ENCODE results near the gene COL6A3. TPM values are rescaled to one million over a fixed set of nuclear protein-coding genes. Genes with fewer than 3 reads are reported as not detected.

COL6A3 gene
- total RNA-seq, 1 donor from 2014 or later: 264 TPM

DNA sequence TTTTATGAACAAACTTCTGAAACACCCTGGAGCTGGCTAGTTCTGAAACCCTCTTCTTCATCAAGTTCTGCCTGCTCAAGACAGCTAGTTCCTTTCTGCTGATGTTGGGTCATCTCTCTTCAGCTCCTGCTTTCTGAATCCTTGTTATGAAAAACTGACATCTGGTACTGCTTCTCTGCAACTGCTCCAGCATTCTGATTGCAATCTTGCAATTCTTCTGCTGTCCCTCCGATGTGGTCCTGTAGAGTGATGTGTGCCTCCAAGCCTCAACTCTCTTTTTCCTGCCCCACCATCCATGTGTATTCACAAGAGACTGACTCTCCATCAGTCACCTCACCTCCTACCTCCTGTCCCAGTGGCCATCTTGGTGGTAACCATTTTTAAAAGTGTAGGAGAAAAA is 21.8 kb downstream of the COL6A3 start:
- no peak for DNase-seq (ENCODE audit: low spot score)
- H3K36me3 Mint-ChIP-seq (ENCODE audit: low read depth): peaks cover 23% of the 10 kb centered on the region
- no peaks in the 10 kb centered on the region for H3K27me3 Mint-ChIP-seq (ENCODE audit: low read depth)
- peaks cover 4% of the 10 kb centered on the region for H3K4me1 Mint-ChIP-seq (ENCODE audit: low read depth)
- H3K27ac Mint-ChIP-seq (ENCODE audit: unreplicated experiment): no peak overlapping the region
- peaks cover 2% of the 10 kb centered on the region for H3K9me3 Mint-ChIP-seq (ENCODE audit: low read depth)
- TF ChIP-seq, protein P1, sequence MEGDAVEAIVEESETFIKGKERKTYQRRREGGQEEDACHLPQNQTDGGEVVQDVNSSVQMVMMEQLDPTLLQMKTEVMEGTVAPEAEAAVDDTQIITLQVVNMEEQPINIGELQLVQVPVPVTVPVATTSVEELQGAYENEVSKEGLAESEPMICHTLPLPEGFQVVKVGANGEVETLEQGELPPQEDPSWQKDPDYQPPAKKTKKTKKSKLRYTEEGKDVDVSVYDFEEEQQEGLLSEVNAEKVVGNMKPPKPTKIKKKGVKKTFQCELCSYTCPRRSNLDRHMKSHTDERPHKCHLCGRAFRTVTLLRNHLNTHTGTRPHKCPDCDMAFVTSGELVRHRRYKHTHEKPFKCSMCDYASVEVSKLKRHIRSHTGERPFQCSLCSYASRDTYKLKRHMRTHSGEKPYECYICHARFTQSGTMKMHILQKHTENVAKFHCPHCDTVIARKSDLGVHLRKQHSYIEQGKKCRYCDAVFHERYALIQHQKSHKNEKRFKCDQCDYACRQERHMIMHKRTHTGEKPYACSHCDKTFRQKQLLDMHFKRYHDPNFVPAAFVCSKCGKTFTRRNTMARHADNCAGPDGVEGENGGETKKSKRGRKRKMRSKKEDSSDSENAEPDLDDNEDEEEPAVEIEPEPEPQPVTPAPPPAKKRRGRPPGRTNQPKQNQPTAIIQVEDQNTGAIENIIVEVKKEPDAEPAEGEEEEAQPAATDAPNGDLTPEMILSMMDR (IDR thresholded peaks at IDR 0.05): no peak
- H3K4me3 Mint-ChIP-seq (ENCODE audit: unreplicated experiment): no peak overlapping the region

DNA sequence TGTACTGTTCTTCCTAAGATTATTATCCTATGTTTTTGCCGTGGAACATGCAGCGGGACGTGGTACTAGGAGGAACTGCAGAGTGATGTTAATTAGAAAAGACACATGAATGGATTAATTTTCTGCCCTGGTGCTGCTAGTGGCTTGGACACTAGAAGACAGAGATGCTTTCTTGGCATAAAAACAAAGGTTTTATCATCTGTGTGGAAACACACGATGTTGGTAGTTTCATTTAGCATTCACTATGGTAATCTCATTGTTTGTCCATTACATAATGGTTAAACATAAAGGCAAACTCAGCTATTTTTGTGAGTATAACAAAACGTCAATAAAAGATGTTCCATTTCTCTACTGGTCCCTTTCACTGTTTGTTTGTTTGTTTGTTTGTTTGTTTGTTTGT is 22.8 kb downstream of the COL6A3 start:
- TF ChIP-seq, protein P1 (IDR thresholded peaks at IDR 0.05): no peak
- Mint-ChIP-seq H3K27ac (ENCODE audit: unreplicated experiment) (no peak overlapping the region), H3K9me3 (ENCODE audit: low read depth) (peaks cover 2% of the 10 kb centered on the region), H3K27me3 (ENCODE audit: low read depth) (no peaks in the 10 kb centered on the region), H3K4me1 (ENCODE audit: low read depth) (peaks cover 4% of the 10 kb centered on the region), H3K36me3 (ENCODE audit: low read depth) (peaks cover 26% of the 10 kb centered on the region), H3K4me3 (ENCODE audit: unreplicated experiment) (no peak overlapping the region)
- no peak for DNase-seq (ENCODE audit: low spot score)

DNA sequence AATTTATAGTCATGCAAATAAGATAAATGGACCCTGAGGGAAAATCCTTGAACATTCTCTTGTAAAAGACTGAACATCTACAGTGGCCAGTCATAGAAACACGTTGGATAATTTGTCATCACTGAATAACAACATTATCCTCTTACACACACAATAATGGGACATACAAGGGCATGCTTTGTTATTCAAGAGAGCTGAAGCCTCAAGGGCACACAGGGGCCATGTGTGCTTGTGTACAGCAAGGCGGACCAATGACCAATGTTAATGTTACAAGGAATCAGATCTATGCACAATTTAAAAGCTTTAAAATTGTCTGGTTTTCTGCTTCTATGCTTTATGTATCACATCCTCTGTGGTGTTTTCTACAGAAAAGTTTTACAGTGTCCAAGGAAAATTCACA is 23.7 kb downstream of the COL6A3 start:
- no peak overlapping the region for H3K27ac Mint-ChIP-seq (ENCODE audit: unreplicated experiment)
- H3K9me3 Mint-ChIP-seq (ENCODE audit: low read depth): peaks cover 2% of the 10 kb centered on the region
- peaks cover 4% of the 10 kb centered on the region for H3K4me1 Mint-ChIP-seq (ENCODE audit: low read depth)
- H3K36me3 Mint-ChIP-seq (ENCODE audit: low read depth): peaks cover 24% of the 10 kb centered on the region
- no peaks in the 10 kb centered on the region for H3K27me3 Mint-ChIP-seq (ENCODE audit: low read depth)
- TF ChIP-seq, protein P1 (IDR thresholded peaks at IDR 0.05): no peak
- DNase-seq (ENCODE audit: low spot score): no peak
- H3K4me3 Mint-ChIP-seq (ENCODE audit: unreplicated experiment): no peak overlapping the region

DNA sequence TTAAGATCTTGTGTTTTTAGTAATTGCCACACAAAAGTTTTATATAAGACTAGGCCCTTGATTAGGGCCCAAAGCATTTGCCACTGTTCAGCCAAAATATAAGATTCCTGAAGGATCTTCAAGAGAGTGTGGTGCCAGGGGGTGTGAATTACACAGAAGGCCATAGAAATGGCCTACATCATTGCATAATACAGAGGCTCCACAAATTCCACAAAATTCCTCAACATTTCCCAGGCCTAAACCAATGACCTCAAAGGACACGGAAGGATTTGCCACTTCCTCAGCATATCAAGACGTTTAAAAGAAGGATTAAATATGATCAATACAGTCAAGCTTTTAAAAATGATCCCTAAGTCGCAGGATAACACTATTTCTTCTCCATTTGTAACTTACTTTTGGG is 24.1 kb downstream of the COL6A3 start:
- TF ChIP-seq, protein P1 (IDR thresholded peaks at IDR 0.05): no peak
- H3K27ac Mint-ChIP-seq (ENCODE audit: unreplicated experiment): no peak overlapping the region

DNA sequence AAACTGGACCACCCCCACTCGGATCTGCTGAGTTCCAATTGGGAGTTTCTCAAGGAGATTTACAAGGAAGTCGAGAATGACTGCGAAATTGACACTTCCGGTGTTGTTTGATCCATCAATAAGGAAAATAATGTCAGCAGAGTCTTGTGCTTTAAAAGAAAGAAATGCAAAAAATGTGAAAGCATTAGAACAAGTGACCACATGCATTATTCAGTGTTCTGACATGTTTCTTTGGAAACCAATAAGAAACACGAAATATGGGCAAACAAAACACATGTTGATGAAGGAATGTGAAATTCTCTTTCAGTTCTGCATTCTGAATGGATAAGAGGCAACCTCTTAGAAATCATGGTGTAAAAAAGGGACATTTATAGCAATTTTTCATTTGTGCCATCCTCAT is 25.9 kb downstream of the COL6A3 start:
- Mint-ChIP-seq H3K4me3 (ENCODE audit: unreplicated experiment) (no peak overlapping the region), H3K27me3 (ENCODE audit: low read depth) (no peaks in the 10 kb centered on the region), H3K27ac (ENCODE audit: unreplicated experiment) (no peak overlapping the region), H3K36me3 (ENCODE audit: low read depth) (peaks cover 26% of the 10 kb centered on the region), H3K4me1 (ENCODE audit: low read depth) (peaks cover 4% of the 10 kb centered on the region), H3K9me3 (ENCODE audit: low read depth) (peaks cover 2% of the 10 kb centered on the region)
- TF ChIP-seq, protein P1 (IDR thresholded peaks at IDR 0.05): no peak
- DNase-seq (ENCODE audit: low spot score): no peak

More for the DNA sequence above, 24.1 kb downstream of the COL6A3 start:
- Mint-ChIP-seq H3K4me3 (ENCODE audit: unreplicated experiment) (no peak overlapping the region), H3K27me3 (ENCODE audit: low read depth) (no peaks in the 10 kb centered on the region), H3K36me3 (ENCODE audit: low read depth) (peaks cover 25% of the 10 kb centered on the region), H3K4me1 (ENCODE audit: low read depth) (peaks cover 4% of the 10 kb centered on the region), H3K9me3 (ENCODE audit: low read depth) (peaks cover 2% of the 10 kb centered on the region)
- DNase-seq (ENCODE audit: low spot score): no peak

Data from chondrocyte (in vitro differentiated cells).